DOHH2 (cell line): ENCODE measurements around the gene IFNAR1.

Source experiments
- H3F3A ChIP-seq: fragments of 200-600 bp; sonication (generic), shearing (Covaris generic); 2 replicates; pipeline ENCODE4 v1.6.0; 2016; ENCODE audit warnings: antibody characterized with exemption, mild to moderate bottlenecking; ENCODE audit not compliant: control insufficient read depth, insufficient read depth
- H3K27ac ChIP-seq: fragments of 200-600 bp; sonication (generic); 2 replicates; pipeline ENCODE4 v1.5.1; 2014; ENCODE audit warnings: low read depth, mild to moderate bottlenecking, low read length, moderate library complexity
- H3K27me3 ChIP-seq: fragments of 200-600 bp; sonication (generic); 2 replicates; pipeline ENCODE4 v1.6.1; 2014; ENCODE audit warnings: mild to moderate bottlenecking, low read length, mixed read lengths; ENCODE audit not compliant: control insufficient read depth
- H3K36me3 ChIP-seq: fragments of 200-600 bp; sonication (generic); 2 replicates; pipeline ENCODE4 v1.6.1; 2014; ENCODE audit warnings: mild to moderate bottlenecking, low read length, moderate library complexity, mixed read lengths; ENCODE audit not compliant: control insufficient read depth
- H3K4me1 ChIP-seq: fragments of 200-600 bp; sonication (generic); 2 replicates; pipeline ENCODE4 v1.6.1; 2014; ENCODE audit warnings: mild to moderate bottlenecking, low read length, mixed read lengths; ENCODE audit not compliant: control insufficient read depth
- H3K4me2 ChIP-seq: fragments of 200-600 bp; sonication (generic); 2 replicates; pipeline ENCODE4 v1.6.0; 2014; ENCODE audit warnings: mild to moderate bottlenecking, low read length, moderate library complexity
- H3K4me3 ChIP-seq: fragments of 200-600 bp; sonication (generic); 2 replicates; pipeline ENCODE4 v1.5.1; 2014; ENCODE audit warnings: mild to moderate bottlenecking, low read length, mixed read lengths
- H3K79me2 ChIP-seq: fragments of 200-600 bp; sonication (generic); 2 replicates; pipeline ENCODE4 v1.6.1; 2014; ENCODE audit warnings: mild to moderate bottlenecking, low read length, mixed read lengths; ENCODE audit not compliant: control insufficient read depth
- H3K9me2 ChIP-seq: fragments of 200-600 bp; sonication (generic); replicated peaks from 2 replicates; pipeline ENCODE4 v1.6.1; 2014; ENCODE audit warnings: mild to moderate bottlenecking, low read length, mixed read lengths; ENCODE audit not compliant: control insufficient read depth
- H3K9me3 ChIP-seq: fragments of 200-600 bp; sonication (generic); 2 replicates; pipeline ENCODE4 v1.6.1; 2014; ENCODE audit warnings: antibody characterized with exemption, low read length, mixed read lengths; ENCODE audit not compliant: control insufficient read depth, insufficient read depth
- H4K20me1 ChIP-seq: fragments of 200-600 bp; sonication (generic); 2 replicates; pipeline ENCODE4 v1.6.0; 2014; ENCODE audit warnings: low read depth, mild to moderate bottlenecking, antibody characterized with exemption, low read length, moderate library complexity; ENCODE audit not compliant: control insufficient read depth, insufficient read depth
- CTCF ChIP-seq: fragments of 200-600 bp; sonication (generic); IDR thresholded peaks from one replicate; pipeline ENCODE4 v1.5.1; 2014; ENCODE audit warnings: antibody characterized with exemption, mild to moderate bottlenecking, low read depth, low read length; ENCODE audit not compliant: poor library complexity, severe bottlenecking
- EZH2phosphoT487 ChIP-seq: fragments of 200-600 bp; sonication (generic); IDR thresholded peaks from 2 replicates; pipeline ENCODE4 v1.6.1; 2017; ENCODE audit warnings: borderline replicate concordance, mild to moderate bottlenecking, antibody characterized with exemption, low read length, moderate library complexity, mixed read lengths

IFNAR1 gene

GRCh38 chr21:33300701-33301631, 23.8 kb upstream of the IFNAR1 start:
- Histone ChIP-seq H3K27ac (peak overlapping the region; percentile 97), H3K4me2 (peak overlapping the region; percentile 84), H3K4me1 (peaks cover 99% of the 10 kb centered on the region)

GRCh38 chr21:33301632-33302002, 23.2 kb upstream of the IFNAR1 start:
- peak overlapping the region; percentile 53 for H3K4me3 ChIP-seq

More at GRCh38 chr21:33300701-33301631, 23.8 kb upstream of the IFNAR1 start:
- Histone ChIP-seq H3K36me3 (peaks cover 18% of the 10 kb centered on the region), H3K4me3 (peak overlapping the region; percentile 53), H3K9me3 (no peaks in the 10 kb centered on the region), H3K9me2 (no peaks in the 10 kb centered on the region), H3K79me2 (peaks cover 5% of the 10 kb centered on the region), H3K27me3 (no peaks in the 10 kb centered on the region), H3F3A (peaks cover 49% of the 10 kb centered on the region), H4K20me1 (no peaks in the 10 kb centered on the region)
- TF ChIP-seq CTCF (no peak), EZH2phosphoT487 (no peak)

GRCh38 chr21:33302055-33302454, 22.7 kb upstream of the IFNAR1 start:
- Histone ChIP-seq H3F3A (peaks cover 41% of the 10 kb centered on the region), H3K9me2 (no peaks in the 10 kb centered on the region), H3K9me3 (no peaks in the 10 kb centered on the region), H3K4me1 (peaks cover 99% of the 10 kb centered on the region), H3K4me3 (peak overlapping the region; percentile 53), H3K27ac (peak overlapping the region; percentile 97), H4K20me1 (no peaks in the 10 kb centered on the region), H3K36me3 (peaks cover 9% of the 10 kb centered on the region), H3K4me2 (peak overlapping the region; percentile 84), H3K27me3 (no peaks in the 10 kb centered on the region), H3K79me2 (peaks cover 2% of the 10 kb centered on the region)
- TF ChIP-seq EZH2phosphoT487 (no peak), CTCF (no peak)

More at GRCh38 chr21:33301632-33302002, 23.2 kb upstream of the IFNAR1 start:
- Histone ChIP-seq H3K4me1 (peaks cover 99% of the 10 kb centered on the region), H3K27ac (peak overlapping the region; percentile 97), H3K27me3 (no peaks in the 10 kb centered on the region), H3K79me2 (peaks cover 5% of the 10 kb centered on the region), H3F3A (peaks cover 45% of the 10 kb centered on the region), H3K4me2 (peak overlapping the region; percentile 84), H3K9me3 (no peaks in the 10 kb centered on the region), H3K9me2 (no peaks in the 10 kb centered on the region), H3K36me3 (peaks cover 14% of the 10 kb centered on the region), H4K20me1 (no peaks in the 10 kb centered on the region)
- TF ChIP-seq EZH2phosphoT487 (no peak), CTCF (no peak)
